ENCODE data around the gene UTF1. TPM values are rescaled to one million over a fixed set of nuclear protein-coding genes. Genes with fewer than 3 reads are reported as not detected.

The UTF1 gene
- total and polyA plus RNA-seq, 2 of the 8 experiments (the other 6 are each of a cell fraction or from before 2014, with no cell fraction given), result 0.47 to 21.8 TPM

GRCh38 chr10:133204226-133205015, 25.6 kb upstream of the UTF1 start:
- H3K23me2 ChIP-seq (ENCODE audit: low read depth, low read length), result peaks cover 5% of the 10 kb centered on the region; the same call in 1 of the 2 replicates
- no peak for FAIRE-seq
- POLR2A ChIA-PET (ENCODE audit: partially characterized antibody), result interaction anchor here (1.2 to 2.1 kb wide), 3 partner anchors 9 to 149 kb away, joined by 3 to 6 read pairs (median 6); no protein-coding TSS in a partner anchor
- no peak for DNase-seq (ENCODE audit: low read depth in 1 of 2, low spot score in 2 of 2)
- H3K4me2 ChIP-seq (ENCODE audit: insufficient read depth in 1 of 2, low read depth in 2 of 2, low read length in 2 of 2), result no peak overlapping the region
- H3K79me1 ChIP-seq (ENCODE audit: low read depth, low read length), result no peaks in the 10 kb centered on the region
- H4K8ac ChIP-seq (ENCODE audit: extremely low read depth, insufficient read depth, low read length), result no peak overlapping the region
- peaks cover 2 to 7% of the 10 kb centered on the region in 2 experiments for H4K20me1 ChIP-seq (replicated peaks in 1 of 2; ENCODE audit: control insufficient read depth in 1 of 2, insufficient read depth in 2 of 2, low read length in 2 of 2)
- H3K36me3 ChIP-seq (ENCODE audit: control insufficient read depth in 2 of 4, insufficient read depth in 4 of 4, low read length in 3 of 4), result peaks cover 0 to 10% (median 0%) of the 10 kb centered on the region in 4 experiments; a peak in 3 of 8 replicates
- no peaks in the 10 kb centered on the region for H3K79me2 ChIP-seq (ENCODE audit: control insufficient read depth in 1 of 2, insufficient read depth in 2 of 2, low read length in 2 of 2)
- H3K9ac ChIP-seq (replicated peaks in 1 of 4; ENCODE audit: extremely low read depth in 1 of 4, low read depth in 3 of 4, low read length in 3 of 4), result peak overlapping the region in 1 of 4 experiments; percentile 18; a peak in 2 of 7 replicates
- H3K4me1 ChIP-seq (replicated peaks in 1 of 4; ENCODE audit: control insufficient read depth in 3 of 4, insufficient read depth in 4 of 4, low read length in 3 of 4), result no peaks in the 10 kb centered on the region
- no peak overlapping the region for H4K5ac ChIP-seq (ENCODE audit: insufficient read length, low read depth, low read length)
- H2BK5ac ChIP-seq (ENCODE audit: low read depth, low read length), result 0 out of 2 replicates have a peak overlapping the region, but pooled peaks have one; percentile 56
- H2BK15ac ChIP-seq (ENCODE audit: low read length), result no peak overlapping the region
- no peak overlapping the region for H3K4me3 ChIP-seq (ENCODE audit: extremely low read depth in 1 of 4, insufficient read depth in 2 of 4, low read depth in 3 of 4, low read length in 4 of 4)
- H2BK120ac ChIP-seq (replicated peaks; ENCODE audit: low read depth, low read length), result no peak overlapping the region
- no peak overlapping the region for H3K18ac ChIP-seq (ENCODE audit: extremely low read depth, low read length)
- H2AK5ac ChIP-seq (ENCODE audit: low read depth, low read length), result no peak overlapping the region
- 88% methylated on average over 29 of the region's 38 CpGs; no CpG with 5 or more reads in 1 of the 2 experiments for whole genome bisulfite sequencing, 2 experiments (ENCODE audit: extremely low coverage in 1 of 2, insufficient coverage in 1 of 2, insufficient read length in 1 of 2, insufficient replicate concordance in 2 of 2, low coverage in 1 of 2, low lambda C conversion rate in 2 of 2, missing lambda C conversion rate in 1 of 2)
- H3K23ac ChIP-seq (ENCODE audit: insufficient read length), result no peak overlapping the region
- H3K14ac ChIP-seq (ENCODE audit: insufficient read length), result no peak overlapping the region
- no peak overlapping the region for H3K56ac ChIP-seq (replicated peaks; ENCODE audit: insufficient read length, low read depth, low read length)
- no peaks in the 10 kb centered on the region; a peak in 1 of 7 replicates for H3K27me3 ChIP-seq (replicated peaks in 1 of 4; ENCODE audit: control insufficient read depth in 3 of 4, extremely low read depth in 1 of 4, insufficient read depth in 3 of 4, low read length in 3 of 4)
- CTCF ChIA-PET (ENCODE audit: partially characterized antibody), result interaction anchor here (0.7 to 3.4 kb wide), 2 partner anchors 10 to 61 kb away, joined by 3 to 11 read pairs; no protein-coding TSS in a partner anchor
- H3K27ac ChIP-seq (ENCODE audit: low read depth, low read length), result no peak overlapping the region
- no peak overlapping the region for H2BK20ac ChIP-seq (ENCODE audit: low read length)
- no peak overlapping the region for H3K4ac ChIP-seq (replicated peaks; ENCODE audit: insufficient read length, low read depth, low read length)
- no peak overlapping the region for H2AFZ ChIP-seq (ENCODE audit: low read length)
- H4K91ac ChIP-seq (replicated peaks; ENCODE audit: insufficient read length, low read length), result no peak overlapping the region
- H2BK12ac ChIP-seq (ENCODE audit: low read depth, low read length), result no peak overlapping the region
- H3K9me3 ChIP-seq (ENCODE audit: insufficient read depth in 2 of 2, low read depth in 1 of 2, low read length in 1 of 2), result no peaks in the 10 kb centered on the region; a peak in 1 of 4 replicates
- TF ChIP-seq ZNF274 (IDR thresholded peaks at IDR 0.05; ENCODE audit: borderline replicate concordance, extremely low read depth, low read length) (no peak), SIRT6 (IDR thresholded peaks at IDR 0.05; ENCODE audit: low read length) (no peak), MAFK (IDR thresholded peaks at IDR 0.05; ENCODE audit: low read depth, low read length) (no peak), RAD21 (IDR thresholded peaks at IDR 0.05 in 1 of 2, conservative IDR thresholded peaks at IDR 0.05 in 1 of 2; ENCODE audit: low read depth in 2 of 2, low read length in 2 of 2) (no peak), RBBP5 (IDR thresholded peaks at IDR 0.05; ENCODE audit: borderline replicate concordance, low read depth, low read length) (no peak), POLR2AphosphoS5 (IDR thresholded peaks at IDR 0.05; ENCODE audit: low read depth, low read length) (no peak), CTBP2 (IDR thresholded peaks at IDR 0.05; ENCODE audit: borderline replicate concordance, insufficient read depth, insufficient read length, low read length) (no peak), POU5F1 (IDR thresholded peaks at IDR 0.05; ENCODE audit: low read depth, low read length) (no peak), NANOG (IDR thresholded peaks at IDR 0.05; ENCODE audit: insufficient read depth, low read depth, low read length, poor library complexity, severe bottlenecking) (no peak), YY1 (IDR thresholded peaks at IDR 0.05; ENCODE audit: low read depth, low read length) (no peak), BRCA1 (IDR thresholded peaks at IDR 0.05; ENCODE audit: low read depth, low read length) (no peak)
